Measurements from ENCODE around the gene WASHC1.
"Not testable (repeated sequence)": the region's sequence is repeated elsewhere in the genome, so short reads cannot be mapped to it uniquely, and the experiment has no call there.

Gene WASHC1, protein sequence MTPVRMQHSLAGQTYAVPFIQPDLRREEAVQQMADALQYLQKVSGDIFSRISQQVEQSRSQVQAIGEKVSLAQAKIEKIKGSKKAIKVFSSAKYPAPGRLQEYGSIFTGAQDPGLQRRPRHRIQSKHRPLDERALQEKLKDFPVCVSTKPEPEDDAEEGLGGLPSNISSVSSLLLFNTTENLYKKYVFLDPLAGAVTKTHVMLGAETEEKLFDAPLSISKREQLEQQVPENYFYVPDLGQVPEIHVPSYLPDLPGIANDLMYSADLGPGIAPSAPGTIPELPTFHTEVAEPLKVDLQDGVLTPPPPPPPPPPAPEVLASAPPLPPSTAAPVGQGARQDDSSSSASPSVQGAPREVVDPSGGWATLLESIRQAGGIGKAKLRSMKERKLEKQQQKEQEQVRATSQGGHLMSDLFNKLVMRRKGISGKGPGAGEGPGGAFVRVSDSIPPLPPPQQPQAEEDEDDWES

DNA sequence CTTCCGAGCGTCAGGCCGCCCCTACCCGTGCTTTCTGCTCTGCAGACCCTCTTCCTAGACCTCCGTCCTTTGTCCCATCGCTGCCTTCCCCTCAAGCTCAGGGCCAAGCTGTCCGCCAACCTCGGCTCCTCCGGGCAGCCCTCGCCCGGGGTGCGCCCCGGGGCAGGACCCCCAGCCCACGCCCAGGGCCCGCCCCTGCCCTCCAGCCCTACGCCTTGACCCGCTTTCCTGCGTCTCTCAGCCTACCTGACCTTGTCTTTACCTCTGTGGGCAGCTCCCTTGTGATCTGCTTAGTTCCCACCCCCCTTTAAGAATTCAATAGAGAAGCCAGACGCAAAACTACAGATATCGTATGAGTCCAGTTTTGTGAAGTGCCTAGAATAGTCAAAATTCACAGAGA lies at the start of gene WASHC1:
Gene WASHC1 (minus strand): TSS at position 101 of the 400 bp plus-strand sequence. CDS start 4,457 bp downstream, outside the sequence.
- not testable (repeated sequence) for DNase-seq

DNA sequence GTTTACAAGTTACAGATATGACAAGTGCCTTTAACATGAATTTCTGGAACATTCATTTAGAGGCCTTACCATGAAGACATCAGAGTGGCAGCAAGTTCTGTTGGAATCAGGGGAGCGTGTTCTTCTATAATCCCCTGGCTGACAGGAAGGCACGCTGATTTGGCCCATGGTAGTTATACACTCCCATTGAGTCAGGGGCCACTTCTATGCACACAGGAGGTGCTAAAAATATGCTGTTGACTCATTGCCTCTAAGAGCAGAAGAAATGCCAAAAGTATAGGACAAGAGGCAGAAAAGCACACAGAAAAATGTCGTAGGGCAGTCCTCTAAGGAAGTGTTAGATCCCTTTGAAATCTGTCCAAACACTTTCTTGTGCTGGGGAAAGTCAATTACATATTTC lies 49.1 kb upstream of the WASHC1 start:
- DNase-seq, result not testable (repeated sequence)

DNA sequence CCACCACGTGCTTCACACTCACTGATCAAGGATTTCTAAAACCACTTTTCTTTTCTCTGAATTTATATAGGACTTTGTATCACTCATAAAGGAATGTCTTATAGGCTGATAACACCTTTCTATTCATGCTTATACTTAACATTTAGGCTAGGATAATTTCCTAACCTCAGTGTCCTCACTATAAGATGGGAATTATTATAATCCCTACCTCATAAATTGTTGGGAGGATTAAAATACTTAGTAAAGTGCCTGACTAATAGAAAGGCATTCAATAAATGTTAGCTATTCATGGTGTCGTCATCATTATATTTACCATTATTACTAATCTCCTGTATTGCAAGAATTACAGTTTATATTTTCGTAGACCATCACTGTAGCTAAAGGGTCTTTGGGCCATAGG lies 47.1 kb upstream of the WASHC1 start:
- not testable (repeated sequence) for DNase-seq

DNA sequence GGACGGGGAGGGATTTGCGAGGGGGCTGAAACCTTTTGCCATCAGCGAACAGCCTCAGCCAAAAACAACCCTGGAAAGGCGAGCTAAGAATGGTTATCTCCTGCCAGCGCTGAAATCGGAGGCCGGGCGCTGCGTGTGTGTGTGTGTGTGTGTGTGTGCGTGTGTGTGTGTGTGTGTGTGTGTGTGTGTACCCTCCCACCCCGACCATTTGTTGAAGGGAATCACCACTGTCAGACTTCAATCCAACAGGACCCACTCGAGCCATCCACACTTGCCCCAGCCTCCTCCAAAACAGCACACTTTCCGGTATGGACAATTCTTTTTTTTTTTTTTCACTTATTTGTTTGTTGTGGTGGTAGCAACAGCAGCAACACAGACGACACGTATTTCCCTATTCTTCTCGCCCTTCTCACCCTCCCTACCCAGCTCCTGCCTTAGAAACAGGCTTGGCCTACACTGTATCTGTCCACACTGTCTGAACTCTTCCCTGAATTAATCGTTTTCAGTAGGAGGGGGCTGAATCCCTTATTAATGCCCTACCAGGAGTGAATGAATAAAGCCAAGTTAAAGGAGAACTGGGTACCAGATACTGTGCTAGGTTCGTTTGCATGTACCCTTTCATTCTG lies 44.8 kb upstream of the WASHC1 start:
- not testable (repeated sequence) for DNase-seq

DNA sequence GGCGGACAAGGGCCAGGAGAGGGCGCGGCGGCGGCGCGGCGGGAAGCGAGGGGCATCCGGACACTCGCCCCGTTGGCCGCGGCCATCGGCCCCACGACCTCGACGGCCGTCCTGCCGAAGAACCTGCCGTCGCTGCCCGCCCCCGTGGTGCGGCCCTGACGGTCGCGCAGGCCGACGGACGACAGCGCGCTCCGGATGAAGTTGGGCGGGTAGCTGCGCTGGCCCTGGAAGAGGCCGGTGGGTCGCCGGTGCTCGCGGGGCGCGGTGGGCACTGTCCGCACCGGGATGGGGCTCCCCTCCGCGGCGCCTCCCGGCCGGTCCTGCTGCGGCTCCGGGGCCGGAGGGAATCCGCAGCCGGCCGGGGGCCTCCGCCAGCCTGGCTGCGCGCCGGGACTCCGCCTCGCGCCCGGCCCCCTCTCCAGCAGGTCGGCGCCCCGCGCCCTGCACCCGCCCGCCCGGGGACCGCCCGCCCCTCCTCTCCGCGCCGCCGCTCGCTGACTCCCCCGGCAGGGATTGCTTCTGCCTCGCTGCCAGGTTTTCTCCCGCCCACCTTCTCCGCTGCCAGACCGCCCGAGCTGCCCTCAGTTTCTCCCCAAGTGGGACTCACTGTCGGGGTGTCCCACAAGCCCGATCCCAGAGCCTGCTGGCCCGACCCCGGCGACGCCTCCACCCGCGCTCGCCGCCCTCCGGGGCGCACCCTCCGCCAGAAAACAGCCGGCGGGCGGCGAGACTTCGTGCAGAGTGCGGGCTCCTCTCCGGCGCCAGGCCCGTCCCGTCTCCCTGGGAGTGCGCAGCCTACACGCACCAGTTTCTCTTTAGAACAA lies 44.0 kb upstream of the WASHC1 start:
- DNase-seq, result not testable (repeated sequence)

DNA sequence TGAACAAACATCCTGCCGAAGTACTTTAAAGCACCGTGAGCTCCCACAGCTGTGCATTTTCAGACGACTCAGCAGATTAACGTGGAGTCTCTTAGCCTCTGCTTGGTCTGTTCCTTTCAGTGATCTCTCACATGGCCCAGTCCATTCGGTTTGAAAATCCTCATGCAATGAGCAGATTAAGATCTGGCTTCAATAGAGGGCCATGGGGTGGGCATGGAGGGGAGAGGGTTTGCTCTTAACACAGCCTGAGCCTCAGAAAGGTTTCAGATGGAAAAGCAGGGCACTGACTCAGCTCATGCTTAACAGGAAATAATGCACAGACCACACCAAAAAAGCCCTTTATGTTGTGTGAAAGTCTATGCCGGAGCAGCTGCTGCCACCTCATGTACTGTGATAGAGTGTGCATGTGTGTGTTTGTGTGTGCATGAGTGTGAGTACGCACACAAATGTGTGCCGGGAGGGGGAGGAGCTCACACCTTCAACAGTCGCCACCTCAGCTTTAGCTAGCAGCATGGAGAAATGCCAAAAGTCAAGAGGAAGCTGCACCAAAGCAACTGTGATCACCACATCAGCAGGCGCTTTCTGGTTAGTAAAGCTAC lies 33.9 kb upstream of the WASHC1 start:
- DNase-seq, result not testable (repeated sequence)

DNA sequence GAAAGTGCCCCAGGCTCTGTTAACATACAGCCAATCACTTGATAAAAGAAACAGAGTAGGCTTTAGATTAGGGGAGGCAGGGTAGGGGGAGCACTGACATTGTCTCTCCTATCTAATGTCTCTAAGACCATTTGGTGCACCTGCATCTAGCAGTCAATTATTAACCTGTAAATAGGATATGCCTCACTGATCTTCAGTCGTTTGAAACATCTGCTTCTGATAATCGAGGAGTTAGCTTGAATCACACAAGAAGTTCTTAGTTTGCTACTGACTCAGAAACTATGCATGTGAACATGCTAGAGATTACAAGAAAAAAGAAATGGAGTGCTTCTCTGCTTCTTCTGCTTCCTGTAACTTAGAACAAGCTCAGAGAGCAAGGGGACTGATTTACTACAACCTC lies 23.4 kb upstream of the WASHC1 start:
- not testable (repeated sequence) for DNase-seq

DNA sequence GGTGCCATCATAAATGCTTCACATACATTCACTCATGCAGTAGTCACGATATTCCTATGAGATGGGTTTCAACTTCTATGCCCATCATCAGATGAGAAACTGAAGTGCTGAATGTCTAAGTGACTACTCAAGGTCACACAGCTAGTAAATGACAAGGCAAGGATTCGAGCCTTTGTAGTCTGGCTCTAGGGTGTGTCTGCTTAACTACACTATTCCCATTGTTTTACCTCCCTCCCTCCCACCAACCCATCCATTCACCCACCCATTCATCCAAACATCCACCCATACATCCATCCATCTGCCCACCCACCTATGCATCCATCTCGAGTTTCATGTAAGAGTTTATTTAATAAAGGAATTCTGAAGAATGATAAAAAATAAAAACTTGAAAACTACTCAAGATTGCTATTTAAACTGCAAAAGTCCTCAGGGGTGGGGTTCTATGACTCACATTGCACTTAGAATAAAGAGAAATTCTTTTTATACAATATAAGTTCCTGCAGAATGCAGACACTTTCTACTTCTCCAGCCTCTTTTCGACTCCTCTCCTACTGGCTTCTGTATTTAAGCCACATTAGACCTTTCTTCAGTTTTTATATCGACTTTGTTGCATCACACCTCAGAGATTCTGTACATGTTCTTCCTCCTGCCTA lies 19.1 kb upstream of the WASHC1 start:
- not testable (repeated sequence) for DNase-seq

DNA sequence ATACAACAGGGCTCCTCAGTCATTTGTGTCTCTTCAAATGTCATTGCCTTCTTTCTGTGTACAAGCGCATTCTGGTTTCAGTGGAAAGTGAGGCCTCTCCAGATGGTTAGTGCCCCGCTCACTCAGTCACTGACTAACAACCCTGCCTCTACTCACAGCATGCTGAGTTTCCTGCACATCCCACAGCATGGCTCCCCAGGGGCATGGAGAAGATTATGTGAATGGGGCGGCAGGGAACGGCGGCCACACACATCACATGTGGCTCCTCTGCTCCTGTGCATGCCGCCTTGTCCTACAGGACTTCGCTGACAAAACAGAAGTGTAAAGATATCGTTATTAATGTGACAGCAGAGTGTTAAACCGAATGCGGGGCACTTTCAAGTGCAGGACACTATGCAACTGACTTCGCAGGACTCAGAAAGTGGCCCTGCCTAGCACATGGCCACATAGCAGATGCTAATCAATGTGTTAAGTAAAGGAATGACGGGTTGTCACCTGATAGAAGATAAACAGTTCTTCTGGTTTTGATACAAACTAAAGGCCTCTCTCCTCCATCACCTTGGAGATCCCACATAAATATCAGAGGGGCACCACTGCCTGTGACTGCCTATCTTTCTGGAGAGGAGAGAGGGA lies 17.5 kb upstream of the WASHC1 start:
- DNase-seq, result not testable (repeated sequence)

DNA sequence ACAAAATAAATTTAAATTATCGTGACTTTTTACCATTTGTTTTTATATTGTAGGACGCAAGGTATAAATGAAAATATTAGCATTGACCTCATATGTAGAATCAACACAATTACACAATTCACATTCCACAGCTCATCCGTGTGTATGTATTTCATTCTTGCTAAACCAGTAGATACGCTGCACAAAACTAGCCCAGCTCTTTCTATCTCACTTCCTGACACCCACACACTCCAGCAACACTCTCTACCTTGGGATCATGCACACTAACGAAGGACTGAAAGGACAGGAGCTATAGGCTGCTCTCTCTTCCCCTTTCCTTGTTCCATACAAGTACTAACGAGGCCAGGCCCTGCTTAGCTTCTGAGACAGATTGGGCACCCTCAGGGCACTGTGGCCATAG lies 16.9 kb upstream of the WASHC1 start:
- DNase-seq, result not testable (repeated sequence)

DNA sequence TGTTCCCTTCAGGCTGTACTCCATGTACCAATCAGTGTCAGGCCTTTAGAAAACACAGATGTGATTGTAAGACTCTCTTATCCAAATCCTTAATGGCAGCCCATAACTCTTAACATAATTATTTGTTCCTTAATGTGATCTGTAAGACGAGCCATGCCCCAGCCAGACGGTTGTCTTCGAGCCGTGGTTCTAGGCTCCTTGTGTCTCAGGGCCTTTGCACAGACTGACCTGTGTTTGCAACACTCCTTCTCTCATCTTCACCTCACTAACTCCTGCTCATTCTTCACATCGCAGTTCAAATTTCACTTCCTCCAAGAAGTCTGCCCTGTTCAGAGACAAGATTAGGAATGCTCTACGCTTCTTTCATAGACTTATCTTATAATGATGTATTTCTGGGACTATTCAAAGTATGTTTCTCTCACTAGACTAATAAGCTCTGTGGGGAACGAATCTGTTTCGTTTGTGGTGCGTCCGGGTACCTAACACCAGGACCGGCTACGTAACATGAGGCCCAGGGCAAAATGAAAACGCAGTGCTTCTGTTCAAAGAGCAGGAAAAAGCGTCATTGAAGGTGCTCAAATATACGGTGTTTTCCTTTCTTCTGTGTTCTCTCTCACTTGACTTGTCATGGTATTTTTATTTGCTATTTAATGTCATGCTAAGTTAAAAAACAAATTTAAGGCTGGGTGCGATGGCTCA lies 16.1 kb upstream of the WASHC1 start:
- not testable (repeated sequence) for DNase-seq

DNA sequence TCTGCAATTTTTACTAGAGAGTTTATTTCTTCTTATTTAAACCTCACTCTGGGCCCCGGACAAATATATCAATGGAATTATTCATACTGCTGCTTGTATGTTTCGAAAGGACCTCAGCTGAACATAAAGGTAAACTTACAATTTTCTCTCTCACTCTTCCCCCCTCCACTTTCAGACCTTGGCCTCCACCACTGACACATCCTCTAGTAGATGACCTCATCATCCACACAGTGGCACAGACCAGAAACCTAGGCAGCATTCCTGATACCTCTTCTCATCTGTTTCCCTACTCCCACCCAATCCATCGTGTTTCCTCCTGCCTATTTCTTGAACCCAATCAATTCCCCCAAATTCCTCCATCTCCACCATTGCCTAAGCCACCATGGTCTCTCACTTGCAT lies 15.2 kb upstream of the WASHC1 start:
- not testable (repeated sequence) for DNase-seq

DNA sequence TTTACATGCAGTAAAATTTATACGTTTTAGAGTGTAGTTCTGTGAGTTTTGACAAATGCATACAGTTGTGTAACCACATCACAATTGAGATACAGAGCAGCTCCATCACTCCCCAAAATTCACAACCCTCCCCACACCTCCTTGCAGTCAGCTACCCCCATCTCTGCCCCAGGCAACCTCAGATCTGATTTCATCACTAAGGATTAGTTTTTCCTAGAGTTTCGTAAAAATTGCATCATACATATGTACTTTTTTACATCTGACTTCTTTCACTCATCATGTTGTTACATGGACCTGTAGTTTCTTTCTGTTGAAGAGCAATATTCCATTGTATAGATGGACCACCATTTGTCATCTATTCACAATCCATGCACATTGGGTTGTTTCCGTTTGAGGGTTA lies 14.4 kb upstream of the WASHC1 start:
- DNase-seq, result not testable (repeated sequence)

DNA sequence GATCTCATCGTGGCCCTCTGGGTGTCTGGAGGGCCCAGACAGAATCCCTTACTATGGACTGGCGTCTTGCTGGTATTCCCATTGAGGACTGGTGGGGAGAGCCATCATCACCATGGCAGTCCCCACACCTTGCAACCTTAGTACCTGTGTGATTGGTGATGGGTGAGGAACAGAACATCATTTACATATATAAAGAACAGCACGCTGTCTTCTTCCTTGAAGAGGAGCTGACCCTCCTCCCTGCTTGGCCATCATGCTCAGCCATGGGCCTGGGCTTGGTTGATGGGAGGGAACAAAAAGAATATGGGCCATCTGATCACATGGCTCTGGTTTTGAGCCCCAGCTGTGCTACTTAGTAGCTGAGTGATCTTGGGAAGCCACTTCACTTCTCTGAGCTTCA lies 13.9 kb upstream of the WASHC1 start:
- not testable (repeated sequence) for DNase-seq

DNA sequence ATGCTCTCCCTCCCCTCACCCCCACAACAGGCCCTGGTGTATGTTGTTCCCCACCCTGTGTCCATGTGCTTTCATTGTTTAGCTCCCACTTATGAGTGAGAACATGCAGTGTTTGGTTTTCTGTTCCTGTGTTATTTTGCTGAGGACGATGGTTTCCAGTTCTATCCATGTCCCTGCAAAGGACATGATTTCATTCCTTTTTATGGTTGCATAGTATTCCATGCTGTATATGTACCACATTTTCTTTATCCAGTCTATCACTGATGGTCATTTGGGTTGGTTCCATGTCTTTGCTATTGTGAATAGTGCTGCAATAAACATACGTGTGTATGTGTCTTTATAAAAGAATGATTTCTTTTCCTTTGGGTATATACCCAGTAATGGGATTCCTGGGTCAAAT lies 12.6 kb upstream of the WASHC1 start:
- DNase-seq, result not testable (repeated sequence)

DNA sequence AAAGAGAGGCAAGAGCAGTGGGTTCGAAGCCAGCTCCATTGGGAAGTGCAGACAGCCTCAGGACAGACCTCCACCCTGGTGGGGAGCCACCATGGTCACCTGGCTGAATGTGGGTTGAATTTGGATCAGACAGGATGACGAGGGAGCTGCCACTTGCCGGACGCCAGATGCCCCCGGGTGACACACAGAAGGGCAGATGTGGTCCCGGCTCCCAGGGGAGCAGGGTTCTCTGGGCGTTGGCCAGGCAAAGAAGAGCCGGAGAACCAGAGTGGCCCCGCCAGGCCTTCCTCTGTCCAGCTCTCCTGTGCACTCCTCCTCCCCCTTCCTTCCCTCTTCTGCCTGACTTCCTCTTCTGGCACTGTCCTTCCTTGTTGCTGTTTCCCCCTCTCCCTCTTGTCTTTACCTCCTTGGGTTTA lies 12.0 kb upstream of the WASHC1 start:
- DNase-seq, result not testable (repeated sequence)

DNA sequence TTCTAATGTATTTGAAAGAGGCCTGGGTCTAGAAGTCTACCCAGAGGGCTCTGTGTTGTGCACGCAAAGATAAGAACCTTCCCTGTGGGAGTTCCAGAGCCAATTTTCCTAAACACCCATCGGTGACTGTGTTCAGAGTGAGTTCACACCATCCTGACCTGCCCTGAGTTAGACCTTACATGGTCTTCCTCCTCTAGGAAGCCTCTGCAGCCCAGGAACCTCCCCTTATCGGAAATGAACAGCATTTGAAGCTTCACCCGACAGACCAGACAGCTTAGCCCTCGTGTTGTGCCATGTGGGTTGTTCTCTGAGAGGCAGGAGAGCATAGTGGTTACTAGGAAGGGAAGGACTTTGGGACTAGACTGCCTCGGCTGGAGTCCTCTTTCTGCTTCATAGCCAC lies 3.1 kb upstream of the WASHC1 start:
- DNase-seq, result not testable (repeated sequence)

DNA sequence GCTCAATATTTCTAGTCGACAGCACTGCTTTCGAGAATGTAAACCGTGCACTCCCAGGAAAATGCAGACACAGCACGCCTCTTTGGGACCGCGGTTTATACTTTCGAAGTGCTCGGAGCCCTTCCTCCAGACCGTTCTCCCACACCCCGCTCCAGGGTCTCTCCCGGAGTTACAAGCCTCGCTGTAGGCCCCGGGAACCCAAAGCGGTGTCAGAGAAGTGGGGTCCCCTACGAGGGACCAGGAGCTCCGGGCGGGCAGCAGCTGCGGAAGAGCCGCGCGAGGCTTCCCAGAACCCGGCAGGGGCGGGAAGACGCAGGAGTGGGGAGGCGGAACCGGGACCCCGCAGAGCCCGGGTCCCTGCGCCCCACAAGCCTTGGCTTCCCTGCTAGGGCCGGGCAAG lies 481 bp downstream of the WASHC1 start:
- not testable (repeated sequence) for DNase-seq

DNA sequence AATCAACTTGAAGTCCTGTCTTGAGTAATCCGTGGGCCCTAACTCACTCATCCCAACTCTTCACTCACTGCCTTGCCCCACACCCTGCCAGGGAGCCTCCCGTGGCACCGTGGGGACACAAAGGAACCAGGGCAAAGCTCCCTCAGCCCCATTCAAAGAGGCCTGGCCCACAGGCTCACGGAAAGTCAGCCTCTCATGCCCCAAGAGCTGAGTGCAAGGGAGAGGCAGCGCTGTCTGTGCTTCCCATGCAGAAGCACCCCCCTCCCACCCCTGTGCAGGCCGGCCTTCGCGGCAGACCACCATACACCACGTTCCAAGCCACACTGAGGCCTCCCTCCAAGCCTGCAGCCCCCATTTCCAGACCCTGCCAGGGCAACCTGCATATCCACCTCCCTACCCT lies 7.6 kb downstream of the WASHC1 start:
- DNase-seq, result not testable (repeated sequence)

DNA sequence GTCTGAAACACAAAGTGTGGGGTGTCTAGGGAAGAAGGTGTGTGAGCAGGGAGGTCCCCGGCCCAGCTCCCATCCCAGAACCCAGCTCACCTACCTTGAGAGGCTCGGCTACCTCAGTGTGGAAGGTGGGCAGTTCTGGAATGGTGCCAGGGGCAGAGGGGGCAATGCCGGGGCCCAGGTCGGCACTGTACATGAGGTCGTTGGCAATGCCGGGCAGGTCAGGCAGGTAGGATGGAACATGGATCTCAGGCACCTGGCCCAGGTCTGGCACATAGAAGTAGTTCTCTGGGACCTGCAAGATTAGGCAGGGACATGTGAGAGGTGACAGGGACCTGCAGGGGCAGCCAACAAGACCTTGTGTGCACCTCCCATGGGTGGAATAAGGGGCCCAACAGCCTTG lies 12.4 kb downstream of the WASHC1 start:
- not testable (repeated sequence) for DNase-seq
